ENCODE data around the gene SPHK1. TPM values are rescaled to one million over a fixed set of nuclear protein-coding genes. Genes with fewer than 3 reads are reported as not detected.
A peak's percentile ranks its signal among the peaks of the same experiment; 100 is the strongest.

SPHK1 gene
- total RNA-seq, 2 experiments from 2014 or later, result 0.28 to 0.78 TPM

- peak; percentile 90 for DNase-seq (ENCODE audit: low spot score)
- Histone ChIP-seq H3K9me2 (ENCODE audit: insufficient read depth, low read length) (no peaks in the 10 kb centered on the region), H3K79me2 (ENCODE audit: insufficient read depth, low read depth, low read length) (peaks cover 91% of the 10 kb centered on the region), H3K9me3 (ENCODE audit: low read length) (0 out of 2 replicates have a peak, but pooled peaks cover 4% of the 10 kb centered on the region), H3K4me3 (ENCODE audit: low read depth, low read length, poor library complexity, severe bottlenecking) (peak overlapping the region; percentile 59), H3K4me1 (ENCODE audit: insufficient read depth, low read length, poor library complexity, severe bottlenecking) (peaks cover 95% of the 10 kb centered on the region), H3K4me2 (ENCODE audit: low read length) (peak overlapping the region; percentile 82), H4K20me1 (ENCODE audit: insufficient read depth, low read length) (no peaks in the 10 kb centered on the region), H2AFZ (ENCODE audit: low read length) (no peak overlapping the region), H3K27ac (ENCODE audit: low read depth, low read length, poor library complexity, severe bottlenecking) (peak overlapping the region; percentile 92), H3K36me3 (ENCODE audit: insufficient read depth, low read length) (no peaks in the 10 kb centered on the region; the same call in 1 of the 2 replicates)
- intact Hi-C loops (cut with micrococcal nuclease; ENCODE audit: unreplicated experiment), result loop anchor here (1.0 to 2.0 kb wide), 2 partner anchors 26 to 53 kb away; partner anchors contain the start of gene UBE2O
- ChIA-PET CTCF (ENCODE audit: unreplicated experiment) (interaction anchor here (0.6 to 2.0 kb wide), 3 partner anchors 8 to 29 kb away, joined by 3 to 5 read pairs (median 4); no protein-coding TSS in a partner anchor), POLR2A (interaction anchor here (0.6 to 2.8 kb wide), 13 partner anchors 10 to 398 kb away, joined by 3 to 17 read pairs (median 5); partner anchors contain the start of genes RHBDF2 and UBE2O)
- BruUV-seq (replicated peaks), result no TSS peak
- TF ChIP-seq, protein P1, sequence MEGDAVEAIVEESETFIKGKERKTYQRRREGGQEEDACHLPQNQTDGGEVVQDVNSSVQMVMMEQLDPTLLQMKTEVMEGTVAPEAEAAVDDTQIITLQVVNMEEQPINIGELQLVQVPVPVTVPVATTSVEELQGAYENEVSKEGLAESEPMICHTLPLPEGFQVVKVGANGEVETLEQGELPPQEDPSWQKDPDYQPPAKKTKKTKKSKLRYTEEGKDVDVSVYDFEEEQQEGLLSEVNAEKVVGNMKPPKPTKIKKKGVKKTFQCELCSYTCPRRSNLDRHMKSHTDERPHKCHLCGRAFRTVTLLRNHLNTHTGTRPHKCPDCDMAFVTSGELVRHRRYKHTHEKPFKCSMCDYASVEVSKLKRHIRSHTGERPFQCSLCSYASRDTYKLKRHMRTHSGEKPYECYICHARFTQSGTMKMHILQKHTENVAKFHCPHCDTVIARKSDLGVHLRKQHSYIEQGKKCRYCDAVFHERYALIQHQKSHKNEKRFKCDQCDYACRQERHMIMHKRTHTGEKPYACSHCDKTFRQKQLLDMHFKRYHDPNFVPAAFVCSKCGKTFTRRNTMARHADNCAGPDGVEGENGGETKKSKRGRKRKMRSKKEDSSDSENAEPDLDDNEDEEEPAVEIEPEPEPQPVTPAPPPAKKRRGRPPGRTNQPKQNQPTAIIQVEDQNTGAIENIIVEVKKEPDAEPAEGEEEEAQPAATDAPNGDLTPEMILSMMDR (conservative IDR thresholded peaks at IDR 0.05; ENCODE audit: low read length), result no peak
- TF ChIP-seq EZH2phosphoT487 (IDR thresholded peaks at IDR 0.05; ENCODE audit: borderline replicate concordance, low read depth, low read length), result no peak
These were observed 43.3 kb downstream of the SPHK1 start for GRCh38 chr17:76427501-76428231.

DNA sequence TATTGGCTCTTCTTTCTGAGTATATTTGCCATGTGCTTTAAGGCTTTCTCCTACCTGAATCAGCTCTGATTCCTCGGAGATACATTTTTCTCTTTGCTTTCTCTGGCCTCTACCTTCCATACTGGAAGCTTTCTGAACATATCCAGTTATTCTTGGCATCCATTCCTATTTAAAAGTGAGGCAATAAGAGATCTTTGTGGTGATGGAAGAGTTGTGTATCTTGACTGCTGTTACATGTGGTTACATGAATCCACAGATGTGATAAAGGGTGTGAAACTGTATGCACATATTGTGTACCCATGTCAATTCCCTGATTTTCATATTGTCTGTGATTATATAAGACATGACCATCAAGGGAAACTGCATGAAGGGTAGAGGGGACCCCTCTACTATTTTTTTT lies 44.1 kb downstream of the SPHK1 start:
- Histone ChIP-seq H3K4me2 (ENCODE audit: low read length) (peak overlapping the region; percentile 82), H2AFZ (ENCODE audit: low read length) (no peak overlapping the region), H3K27ac (ENCODE audit: low read depth, low read length, poor library complexity, severe bottlenecking) (peak overlapping the region; percentile 92), H4K20me1 (ENCODE audit: insufficient read depth, low read length) (no peaks in the 10 kb centered on the region), H3K4me1 (ENCODE audit: insufficient read depth, low read length, poor library complexity, severe bottlenecking) (peaks cover 96% of the 10 kb centered on the region), H3K36me3 (ENCODE audit: insufficient read depth, low read length) (peaks cover 4% of the 10 kb centered on the region; the same call in 1 of the 2 replicates), H3K9me3 (ENCODE audit: low read length) (0 out of 2 replicates have a peak, but pooled peaks cover 4% of the 10 kb centered on the region), H3K4me3 (ENCODE audit: low read depth, low read length, poor library complexity, severe bottlenecking) (peak overlapping the region; percentile 59), H3K9me2 (ENCODE audit: insufficient read depth, low read length) (no peaks in the 10 kb centered on the region), H3K79me2 (ENCODE audit: insufficient read depth, low read depth, low read length) (peaks cover 91% of the 10 kb centered on the region)
- TF ChIP-seq, protein P1 (conservative IDR thresholded peaks at IDR 0.05; ENCODE audit: low read length), result no peak
- TF ChIP-seq EZH2phosphoT487 (IDR thresholded peaks at IDR 0.05; ENCODE audit: borderline replicate concordance, low read depth, low read length), result no peak
- BruUV-seq (replicated peaks), result no TSS peak
- ChIA-PET CTCF (ENCODE audit: unreplicated experiment) (interaction anchor here (1.3 to 2.0 kb wide), 2 partner anchors 20 to 30 kb away, joined by 4 to 5 read pairs; no protein-coding TSS in a partner anchor), POLR2A (interaction anchor here (0.7 to 2.8 kb wide), 9 partner anchors 11 to 518 kb away, joined by 3 to 17 read pairs (median 5); partner anchors contain the start of gene RHBDF2)
- no peak for DNase-seq (ENCODE audit: low spot score)
- intact Hi-C loops (cut with micrococcal nuclease; ENCODE audit: unreplicated experiment), result loop anchor here (2.0 kb wide), 1 partner anchor 52 kb away; no protein-coding TSS in a partner anchor
